GM19455 (cell line): ENCODE measurements around the gene MAP6.
"Not testable (repeated sequence)": the region's sequence is repeated elsewhere in the genome, so short reads cannot be mapped to it uniquely, and the experiment has no call there.

Source experiments
- ATAC-seq: cut with Tn5 transposase; IDR thresholded peaks from one replicate; pipeline ENCODE4 v1.9.1; 2021; ENCODE audit not compliant: unreplicated experiment

MAP6 gene

GRCh38 chr11:75593286-75593915 is 75.4 kb downstream of the MAP6 start:
- no peak for ATAC-seq

GRCh38 chr11:75592715-75593114 is 76.1 kb downstream of the MAP6 start:
- ATAC-seq: no peak

- no peak for ATAC-seq
These were observed 76.9 kb downstream of the MAP6 start for GRCh38 chr11:75591966-75592365.

GRCh38 chr11:75591371-75591770 is 77.5 kb downstream of the MAP6 start:
- no peak for ATAC-seq

- ATAC-seq: no peak
These were observed 78.9 kb downstream of the MAP6 start for GRCh38 chr11:75589933-75590332.

- no peak for ATAC-seq
These were observed 79.8 kb downstream of the MAP6 start for GRCh38 chr11:75589051-75589450.

- no peak for ATAC-seq
These were observed 80.8 kb downstream of the MAP6 start for GRCh38 chr11:75588051-75588481.

- no peak for ATAC-seq
These were observed 82.4 kb downstream of the MAP6 start for GRCh38 chr11:75586395-75586794.

- ATAC-seq: no peak
These were observed 83.6 kb downstream of the MAP6 start for GRCh38 chr11:75585293-75585670.

GRCh38 chr11:75584659-75585292 is 84.1 kb downstream of the MAP6 start:
- not testable (repeated sequence) for ATAC-seq

GRCh38 chr11:75583718-75584658 is 84.8 kb downstream of the MAP6 start:
- no peak for ATAC-seq

- ATAC-seq: no peak
These were observed 85.7 kb downstream of the MAP6 start for GRCh38 chr11:75582895-75583717.

- no peak for ATAC-seq
These were observed 86.3 kb downstream of the MAP6 start for GRCh38 chr11:75582506-75582894.

GRCh38 chr11:75579841-75580240 is 89.0 kb downstream of the MAP6 start:
- no peak for ATAC-seq

GRCh38 chr11:75578977-75579376 is 89.9 kb downstream of the MAP6 start:
- ATAC-seq: no peak

- no peak for ATAC-seq
These were observed 91.6 kb downstream of the MAP6 start for GRCh38 chr11:75577207-75577606.

- ATAC-seq: no peak
These were observed 92.3 kb downstream of the MAP6 start for GRCh38 chr11:75576499-75576918.

- no peak for ATAC-seq
These were observed 92.8 kb downstream of the MAP6 start for GRCh38 chr11:75576017-75576416.

GRCh38 chr11:75574698-75575602 is 93.9 kb downstream of the MAP6 start:
- ATAC-seq: no peak

GRCh38 chr11:75572744-75573143 is 96.1 kb downstream of the MAP6 start:
- no peak for ATAC-seq
